Measurements from ENCODE around the gene FRZB.

The FRZB gene

GRCh38 chr2:182845794-182846417 is 20.5 kb downstream of the FRZB start:
- no peak for DNase-seq

GRCh38 chr2:182836451-182836850 is 30.0 kb downstream of the FRZB start:
- DNase-seq: no peak

GRCh38 chr2:182834293-182834692 is 32.1 kb downstream of the FRZB start:
- no peak for DNase-seq

- DNase-seq: no peak
Observed at GRCh38 chr2:182833084-182833854, 33.2 kb downstream of the FRZB start.

DNA sequence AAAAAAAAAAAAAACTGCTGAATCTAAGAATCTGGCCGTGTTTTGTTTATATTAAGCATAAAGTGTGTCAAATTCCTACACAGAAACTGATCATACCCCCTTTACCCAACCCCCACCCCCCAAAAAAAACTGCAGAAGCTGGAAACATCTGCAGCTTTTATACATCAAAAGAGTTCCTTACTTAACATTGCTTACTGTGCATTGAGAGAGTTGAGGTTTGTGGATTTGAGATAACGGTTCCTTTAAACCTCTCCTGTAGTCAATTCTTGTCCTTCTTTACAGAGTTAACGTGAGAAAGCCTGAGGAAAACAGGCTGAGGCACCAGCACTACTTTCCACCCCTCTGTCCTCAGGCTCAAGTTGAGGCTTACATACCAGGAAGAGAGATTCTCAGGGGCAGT is 34.5 kb downstream of the FRZB start:
- no peak for DNase-seq

DNA sequence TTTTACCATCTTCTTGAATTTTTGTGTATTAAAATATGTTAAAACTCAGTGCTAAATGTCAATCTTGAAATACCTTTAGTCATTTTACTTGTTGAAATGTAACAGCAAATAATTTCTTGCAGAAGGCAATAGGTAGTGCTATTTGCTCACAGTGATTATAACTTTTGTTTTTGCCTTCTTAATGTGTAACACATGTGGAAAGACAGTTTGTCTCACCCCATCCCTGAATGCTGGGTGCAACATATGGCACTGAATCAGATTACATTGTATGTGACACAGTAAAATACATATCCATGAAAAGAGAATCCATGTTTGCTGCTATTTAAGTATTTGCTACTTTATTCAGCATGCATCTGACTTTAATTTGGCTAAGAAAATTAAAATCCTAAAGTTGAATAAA is 35.3 kb downstream of the FRZB start:
- no peak for DNase-seq

DNA sequence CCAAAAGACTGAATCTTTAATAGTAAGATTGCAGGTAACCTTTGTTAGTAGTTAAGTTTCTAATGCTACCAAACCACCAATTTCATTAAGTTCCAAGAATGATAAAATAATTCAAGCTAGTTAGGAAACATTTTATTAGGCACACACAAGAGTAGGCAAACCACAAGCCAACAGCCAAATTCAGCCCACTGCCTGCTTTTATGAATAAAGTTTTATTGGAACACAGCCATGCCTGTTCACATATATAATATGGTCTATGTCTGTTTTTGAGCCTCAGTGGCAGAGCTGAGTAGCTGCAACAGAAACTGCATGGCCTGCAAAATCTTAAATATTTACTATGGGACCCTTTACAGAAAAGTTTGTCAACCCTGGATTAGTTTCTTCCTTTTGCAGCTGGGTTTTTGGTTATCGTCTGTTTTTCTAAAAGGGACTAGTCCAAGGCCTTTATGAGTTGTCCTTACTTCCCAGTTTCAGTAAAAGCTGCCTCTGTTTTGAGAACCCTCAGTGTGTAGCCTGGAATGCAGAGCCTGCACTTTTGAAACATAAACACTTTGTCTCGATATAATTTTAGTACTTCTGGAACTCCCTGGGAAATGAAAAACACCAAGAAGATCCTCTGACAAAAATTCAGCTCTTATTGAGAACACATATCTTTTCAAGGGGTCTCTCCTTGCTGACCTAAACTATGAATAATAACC is 39.1 kb downstream of the FRZB start:
- no peak for DNase-seq

DNA sequence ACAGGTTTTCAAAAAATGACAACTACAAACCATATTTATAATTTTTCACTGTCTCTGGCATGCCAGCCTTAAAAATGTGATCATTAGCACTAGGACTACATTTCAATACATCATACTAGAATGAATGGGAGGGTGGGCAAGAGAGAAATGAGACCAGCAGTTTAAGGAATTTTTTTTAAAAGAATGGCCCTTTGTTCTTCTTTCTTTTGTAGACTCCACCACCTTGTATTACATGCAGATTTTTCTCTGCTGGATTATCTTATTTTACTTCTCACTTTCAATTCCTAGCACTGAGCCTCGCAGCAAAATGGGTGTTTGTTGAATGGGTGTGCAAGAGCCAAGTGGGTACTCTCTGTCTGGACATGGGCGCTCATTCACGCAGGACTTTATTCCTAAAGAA is 39.9 kb downstream of the FRZB start:
- no peak for DNase-seq

- no peak for DNase-seq
Observed at GRCh38 chr2:182826064-182826463, 40.4 kb downstream of the FRZB start.

GRCh38 chr2:182824767-182825158 is 41.7 kb downstream of the FRZB start:
- no peak for DNase-seq

- DNase-seq: no peak
Observed at GRCh38 chr2:182824056-182824766, 42.2 kb downstream of the FRZB start.

- DNase-seq: no peak
Observed at GRCh38 chr2:182822733-182823132, 43.7 kb downstream of the FRZB start.

- no peak for DNase-seq
Observed at GRCh38 chr2:182821182-182821581, 45.3 kb downstream of the FRZB start.

GRCh38 chr2:182819412-182819811 is 47.0 kb downstream of the FRZB start:
- DNase-seq: no peak

- DNase-seq: no peak
Observed at GRCh38 chr2:182818925-182819324, 47.5 kb downstream of the FRZB start.

DNA sequence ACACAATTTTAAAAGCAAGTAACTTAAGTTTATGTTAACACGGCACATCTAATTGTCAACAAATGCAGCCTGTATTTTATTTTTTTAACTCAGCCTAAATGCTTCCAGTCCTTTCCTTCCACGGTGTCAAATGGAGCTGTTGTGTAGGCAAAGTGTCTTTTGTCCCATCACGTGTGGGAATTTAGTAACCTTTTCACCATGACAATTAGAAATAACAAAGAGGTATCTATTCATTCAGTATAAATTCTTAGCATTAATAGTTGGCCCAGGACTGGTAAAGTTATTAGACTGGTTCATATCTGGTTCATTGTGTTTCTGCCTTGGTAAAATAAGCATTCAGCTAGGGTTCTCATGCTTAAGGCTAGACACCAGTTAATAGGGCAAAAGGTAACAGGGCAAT is 47.9 kb downstream of the FRZB start:
- DNase-seq: no peak

DNA sequence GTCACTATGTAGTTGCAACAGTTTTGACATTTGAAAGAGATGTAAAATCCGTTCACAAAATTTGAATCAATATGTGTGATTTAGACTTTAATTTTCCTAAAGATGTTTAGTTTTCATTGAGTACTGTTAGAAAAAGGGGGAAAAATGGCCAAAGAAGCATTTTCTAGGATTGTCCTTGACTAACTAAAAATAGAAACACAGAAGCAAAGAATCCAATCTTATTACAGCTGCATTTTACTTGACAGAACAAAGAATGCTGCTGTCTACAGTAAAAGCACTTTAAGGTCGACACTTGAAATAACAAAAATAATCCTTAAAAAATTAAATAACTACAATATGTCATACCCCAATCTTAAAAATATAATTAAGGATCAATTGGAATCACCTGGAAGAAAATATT is 48.9 kb downstream of the FRZB start:
- DNase-seq: no peak

- no peak for DNase-seq
Observed at GRCh38 chr2:182816866-182817265, 49.6 kb downstream of the FRZB start.

DNA sequence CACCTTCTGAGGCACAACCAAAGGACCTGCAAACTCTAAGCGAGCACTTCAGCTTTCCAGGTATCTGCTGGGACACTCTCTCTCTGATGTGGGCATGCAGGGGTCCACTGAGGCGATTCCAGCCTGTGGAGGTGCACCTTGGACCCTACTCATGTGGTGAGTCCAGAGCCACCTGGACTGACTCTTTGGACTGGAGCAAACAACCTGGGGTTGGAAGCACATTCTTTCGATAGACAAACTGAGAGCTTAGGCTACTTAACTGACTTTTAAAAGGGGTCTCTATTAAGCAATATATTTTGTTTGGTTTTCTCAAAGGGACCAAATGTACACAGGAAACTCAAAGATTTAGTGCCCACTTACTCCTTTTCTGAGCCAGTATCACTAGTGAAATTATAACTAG is 51.6 kb downstream of the FRZB start:
- no peak for DNase-seq

GRCh38 chr2:182814380-182814779 is 52.1 kb downstream of the FRZB start:
- no peak for DNase-seq

- no peak for DNase-seq
Observed at GRCh38 chr2:182810087-182810486, 56.4 kb downstream of the FRZB start.

- no peak for DNase-seq
Observed at GRCh38 chr2:182807319-182807718, 59.1 kb downstream of the FRZB start.
